ENCODE data around the gene CST4. TPM values are rescaled to one million over a fixed set of nuclear protein-coding genes. Genes with fewer than 3 reads are reported as not detected.
"Not testable (repeated sequence)": the region's sequence is repeated elsewhere in the genome, so short reads cannot be mapped to it uniquely, and the experiment has no call there.

The CST4 gene
- total RNA-seq, 2 experiments from 2014 or later = not detected

DNA sequence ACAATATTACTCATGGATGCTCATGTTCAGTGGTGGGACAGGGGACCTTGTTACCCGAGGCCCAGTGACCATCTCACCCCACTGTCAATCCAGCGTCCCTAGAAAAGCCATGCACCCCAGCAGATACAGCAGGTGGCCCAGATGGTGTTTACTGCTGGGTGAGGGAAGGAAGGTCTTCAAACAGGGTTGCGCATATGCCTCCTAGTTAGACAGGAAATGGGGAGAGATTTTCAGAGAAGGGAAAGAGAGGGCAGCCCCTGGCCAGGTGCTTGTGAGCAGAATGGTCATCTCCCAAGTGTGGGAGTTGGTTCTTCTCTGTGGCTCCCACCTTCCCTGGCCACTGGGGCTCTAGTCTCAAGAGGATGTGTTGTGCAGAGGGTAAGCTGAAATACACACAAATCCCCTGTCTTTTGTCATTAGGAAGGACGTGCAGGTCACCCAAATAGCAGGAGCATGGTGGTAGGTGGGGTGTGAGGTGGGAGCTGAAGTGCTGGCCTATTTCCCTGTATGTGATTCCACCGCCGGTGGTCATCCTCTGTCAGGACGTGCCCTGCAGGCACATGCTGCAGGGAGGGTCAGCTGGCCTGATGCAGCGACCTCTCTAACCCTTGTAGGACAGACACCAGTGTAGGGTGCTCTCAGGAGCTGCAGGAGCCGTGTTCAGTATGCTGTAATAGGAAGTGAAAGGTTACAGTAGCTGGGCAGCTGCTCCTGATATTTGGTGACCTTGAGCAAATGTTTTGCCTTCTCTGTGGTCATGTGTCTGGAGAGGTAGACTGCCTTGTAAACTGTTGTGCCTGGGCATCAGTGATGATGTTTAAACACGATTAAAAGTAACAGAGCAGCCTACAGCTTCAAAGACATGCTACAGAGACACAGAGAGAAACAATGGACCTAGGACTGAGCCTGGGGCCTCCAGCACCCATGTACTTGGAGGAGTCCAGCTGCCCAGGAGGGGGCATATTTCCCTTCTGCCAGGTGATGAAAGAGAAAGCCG, 47.9 kb downstream of the CST4 start:
- ChIA-PET CTCF (no interaction called here), POLR2A (no interaction called here)
- H3K4me3 Mint-ChIP-seq = no peak overlapping the region
- no peak for DNase-seq
- H3K4me1 Mint-ChIP-seq = peaks cover 6% of the 10 kb centered on the region
- H3K9me3 Mint-ChIP-seq = no peaks in the 10 kb centered on the region
- H3K36me3 Mint-ChIP-seq (ENCODE audit: low read depth) = no peaks in the 10 kb centered on the region
- H3K27me3 Mint-ChIP-seq = peaks cover 15% of the 10 kb centered on the region
- H3K27ac Mint-ChIP-seq = no peak overlapping the region

- CTCF ChIA-PET = no interaction called here
- H3K27me3 Mint-ChIP-seq = peaks cover 17% of the 10 kb centered on the region
- DNase-seq = no peak
- no peaks in the 10 kb centered on the region for H3K9me3 Mint-ChIP-seq
- POLR2A ChIA-PET = no interaction called here
- no peaks in the 10 kb centered on the region for H3K36me3 Mint-ChIP-seq (ENCODE audit: low read depth)
- no peak overlapping the region for H3K4me3 Mint-ChIP-seq
- H3K27ac Mint-ChIP-seq = no peak overlapping the region
- H3K4me1 Mint-ChIP-seq = peaks cover 6% of the 10 kb centered on the region
Observed at GRCh38 chr20:23640018-23640601, 48.7 kb downstream of the CST4 start.

DNA sequence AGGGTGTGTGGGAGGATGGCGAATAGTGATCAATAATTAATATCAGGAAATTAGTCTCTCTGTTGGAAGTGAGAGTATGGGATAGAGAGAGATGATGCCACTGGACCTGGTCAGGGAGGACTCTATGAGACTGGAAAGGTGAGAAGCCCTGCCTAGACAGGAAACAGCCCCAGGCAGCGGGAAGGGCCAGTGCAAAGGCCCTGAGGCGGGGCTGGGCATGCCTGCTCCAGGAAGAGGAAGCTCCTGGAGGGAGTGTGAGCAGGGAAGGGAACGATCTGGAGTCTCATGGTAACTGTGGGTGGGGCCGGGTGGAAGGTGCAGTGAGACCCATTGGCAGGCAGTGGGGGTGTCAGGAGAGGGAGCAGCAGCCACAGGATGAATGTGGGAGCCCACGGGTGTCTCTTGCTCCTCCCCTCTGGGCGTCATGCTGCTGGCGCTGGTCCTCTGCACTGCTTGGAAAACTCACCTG, 49.3 kb downstream of the CST4 start:
- H3K27ac Mint-ChIP-seq = no peak overlapping the region

GRCh38 chr20:23638309-23638708, 50.5 kb downstream of the CST4 start:
- H3K36me3 Mint-ChIP-seq (ENCODE audit: low read depth) = no peaks in the 10 kb centered on the region
- no peaks in the 10 kb centered on the region for H3K9me3 Mint-ChIP-seq
- CTCF ChIA-PET = no interaction called here
- no peak overlapping the region for H3K4me3 Mint-ChIP-seq
- DNase-seq = no peak
- POLR2A ChIA-PET = no interaction called here
- H3K4me1 Mint-ChIP-seq = peaks cover 6% of the 10 kb centered on the region
- H3K27ac Mint-ChIP-seq = no peak overlapping the region
- H3K27me3 Mint-ChIP-seq = peaks cover 17% of the 10 kb centered on the region

More for the DNA sequence above, 49.3 kb downstream of the CST4 start:
- no peaks in the 10 kb centered on the region for H3K36me3 Mint-ChIP-seq (ENCODE audit: low read depth)
- H3K27me3 Mint-ChIP-seq = peaks cover 17% of the 10 kb centered on the region
- H3K9me3 Mint-ChIP-seq = no peaks in the 10 kb centered on the region
- POLR2A ChIA-PET = no interaction called here
- CTCF ChIA-PET = no interaction called here
- no peak overlapping the region for H3K4me3 Mint-ChIP-seq
- H3K4me1 Mint-ChIP-seq = peaks cover 6% of the 10 kb centered on the region
- no peak for DNase-seq

DNA sequence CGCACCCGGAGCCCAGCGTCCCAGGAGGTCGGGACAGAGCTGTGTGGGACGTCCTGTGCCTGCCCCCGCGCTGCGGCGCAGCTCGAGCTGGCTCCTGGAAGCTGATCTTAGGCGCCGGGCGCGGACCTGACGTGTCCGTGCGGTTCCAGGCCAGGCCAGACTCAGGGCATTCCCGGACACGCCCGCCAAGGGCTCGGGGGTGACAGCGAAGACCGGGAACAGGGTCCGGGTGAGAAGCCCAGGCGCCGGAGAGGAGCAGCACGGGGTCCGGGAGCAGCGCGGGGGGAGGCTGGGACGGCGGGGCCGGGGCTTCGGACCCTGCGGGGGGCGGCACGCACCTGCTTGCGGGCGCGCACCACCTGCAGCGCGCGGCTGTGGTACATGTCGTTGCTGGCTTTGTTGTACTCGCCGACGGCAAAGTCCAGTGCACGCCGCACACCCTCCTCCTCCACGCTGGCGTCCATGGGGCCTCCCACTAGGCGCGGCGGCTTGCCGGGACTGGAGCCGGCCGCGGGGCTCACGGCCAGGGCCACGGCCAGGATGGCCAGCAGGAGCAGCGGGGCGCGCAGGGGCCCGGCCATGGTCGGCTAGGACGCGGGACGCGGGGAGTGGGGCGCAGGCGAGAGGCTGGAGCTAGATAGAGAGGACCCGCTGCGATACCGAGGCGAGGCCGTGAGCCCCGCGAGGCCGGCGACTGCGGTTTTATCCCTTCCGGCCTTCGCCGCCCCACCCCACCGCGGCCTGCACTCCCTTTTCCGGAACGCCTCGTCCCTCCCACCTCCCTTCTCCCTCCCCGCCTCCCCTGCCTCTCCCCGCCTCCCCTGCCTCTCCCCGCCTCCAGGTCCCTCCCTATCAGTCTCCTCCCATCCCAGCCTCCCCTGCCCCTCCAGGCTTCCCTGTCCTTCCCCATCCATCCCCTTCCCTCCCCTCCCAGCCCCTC, 51.3 kb downstream of the CST4 start, which contains the start of gene CST3:
CST3 (minus strand) TSS at position 674 of the 940 bp plus-strand sequence; CDS start at position 581, 93 bp downstream.
- no peak within 1 kb of the TSS for H3K27ac Mint-ChIP-seq
- H3K4me3 Mint-ChIP-seq = peak within 1 kb of the TSS; percentile 56
- ChIA-PET CTCF (no interaction called here), POLR2A (no interaction called here)
- H3K9me3 Mint-ChIP-seq = no peaks in the 10 kb centered on the region
- no peaks in the 10 kb centered on the region for H3K36me3 Mint-ChIP-seq (ENCODE audit: low read depth)
- H3K27me3 Mint-ChIP-seq = peaks cover 17% of the 10 kb centered on the region
- peak; percentile 16 for DNase-seq
- H3K4me1 Mint-ChIP-seq = peaks cover 6% of the 10 kb centered on the region

- ChIA-PET POLR2A (no interaction called here), CTCF (no interaction called here)
- H3K9me3 Mint-ChIP-seq = no peaks in the 10 kb centered on the region
- H3K27me3 Mint-ChIP-seq = peaks cover 17% of the 10 kb centered on the region
- H3K36me3 Mint-ChIP-seq (ENCODE audit: low read depth) = no peaks in the 10 kb centered on the region
- H3K4me3 Mint-ChIP-seq = peak overlapping the region; percentile 56
- DNase-seq = no peak
- H3K4me1 Mint-ChIP-seq = peaks cover 6% of the 10 kb centered on the region
- H3K27ac Mint-ChIP-seq = no peak overlapping the region
Observed at GRCh38 chr20:23636908-23637281, 51.9 kb downstream of the CST4 start.

DNA sequence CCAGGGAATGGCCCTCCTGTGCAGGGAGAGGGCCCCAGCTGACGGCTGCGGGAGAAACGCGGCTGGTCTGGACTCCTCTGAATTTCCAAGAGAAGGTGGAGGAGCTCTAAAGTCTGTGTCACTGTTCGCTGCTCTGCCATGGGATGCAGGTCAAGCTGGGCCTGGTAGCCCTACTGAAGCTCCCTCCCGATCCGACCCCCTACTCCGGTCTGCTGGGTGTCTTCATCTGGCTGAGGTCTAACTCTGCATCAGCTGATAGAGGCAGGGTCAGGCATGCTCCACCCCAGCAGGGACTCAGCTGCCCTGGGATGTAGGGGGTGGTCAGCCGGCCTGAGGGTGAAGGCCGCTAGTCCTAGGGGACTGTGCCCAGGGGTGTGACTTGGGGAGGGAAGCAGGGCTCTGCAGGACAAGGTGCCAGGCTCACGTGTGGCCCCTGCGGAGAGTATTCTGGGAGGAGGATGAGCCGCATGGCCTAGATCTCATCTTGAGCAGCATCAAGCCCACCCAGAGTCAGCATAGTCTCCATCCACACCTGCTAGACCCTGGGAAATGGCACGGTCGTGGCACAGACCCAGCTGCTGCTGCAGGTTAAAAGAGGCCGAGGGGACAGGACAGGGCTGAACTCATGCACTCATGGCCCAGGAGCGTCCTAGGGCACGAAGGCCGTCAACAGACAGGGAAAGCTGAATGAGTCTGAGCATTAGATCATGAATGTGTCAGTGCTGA, 52.5 kb downstream of the CST4 start:
- POLR2A ChIA-PET = no interaction called here
- Mint-ChIP-seq H3K4me1 (peaks cover 6% of the 10 kb centered on the region), H3K27me3 (peaks cover 17% of the 10 kb centered on the region), H3K36me3 (ENCODE audit: low read depth) (no peaks in the 10 kb centered on the region), H3K4me3 (no peak overlapping the region), H3K27ac (no peak overlapping the region), H3K9me3 (no peaks in the 10 kb centered on the region)
- CTCF ChIA-PET = no interaction called here
- DNase-seq = no peak

GRCh38 chr20:23635768-23636090, 53.1 kb downstream of the CST4 start:
- H3K4me3 Mint-ChIP-seq, DNase-seq, CTCF ChIA-PET: not testable (repeated sequence)

More at GRCh38 chr20:23635768-23636090, 53.1 kb downstream of the CST4 start:
- POLR2A ChIA-PET; H3K27ac Mint-ChIP-seq; H3K9me3 Mint-ChIP-seq; H3K4me1 Mint-ChIP-seq; H3K36me3 Mint-ChIP-seq (ENCODE audit: low read depth): not testable (repeated sequence)
- H3K27me3 Mint-ChIP-seq = peaks cover 17% of the 10 kb centered on the region

Other genes starting within 250 kb of the CST4 start
- gene CSTL1, start 249.4 kb downstream of the CST4 start, total RNA-seq = not detected
- not detected for gene CST11, start 236.2 kb downstream of the CST4 start, total RNA-seq
- not detected for gene CST8, start 197.9 kb downstream of the CST4 start, total RNA-seq
- not detected for gene CST9L, start 120.6 kb downstream of the CST4 start, total RNA-seq
- gene CST9, start 83.1 kb downstream of the CST4 start, total RNA-seq = not detected
- gene CST3, start 51.1 kb downstream of the CST4 start, total RNA-seq = 1 to 10 TPM; 1.6 to 2.1 TPM
- gene CST1, start 61.9 kb upstream of the CST4 start, total RNA-seq = not detected
- not detected for gene CST2, start 137.7 kb upstream of the CST4 start, total RNA-seq
- not detected for gene CST5, start 190.7 kb upstream of the CST4 start, total RNA-seq